ENCODE measurements around the gene DDX21. TPM values are rescaled to one million over a fixed set of nuclear protein-coding genes. Genes with fewer than 3 reads are reported as not detected.

Gene DDX21
- total RNA-seq, 4 donors from 2014 or later: 8.8 to 29.5 (median 17.0) TPM

DNA sequence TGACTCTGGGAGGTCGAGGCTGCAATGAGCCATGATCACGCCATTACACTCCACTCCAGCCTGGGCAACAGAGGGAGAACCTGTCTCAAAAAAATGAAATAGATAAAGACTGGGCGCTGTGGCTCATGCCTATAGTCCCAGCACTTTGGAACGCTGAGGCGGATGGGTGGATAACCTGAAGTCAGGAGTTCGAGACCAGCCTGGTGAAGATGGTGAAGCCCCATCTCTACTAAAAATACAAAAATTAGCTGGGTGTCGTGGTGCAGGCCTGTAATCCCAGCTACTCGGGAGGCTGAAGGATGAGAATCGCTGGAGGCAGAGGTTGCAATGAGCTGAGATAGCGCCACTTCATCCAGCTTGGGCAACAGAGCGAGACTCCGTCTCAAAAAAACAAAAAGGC is 1.1 kb upstream of the DDX21 start:
- H3K36me3 ChIP-seq: peaks cover 0 to 2% (median 0%) of the 10 kb centered on the region in 4 donors
- H3K4me3 ChIP-seq: peak overlapping the region in 2 of 4 donors; percentile 89 to 98
- H3K27ac ChIP-seq: peak overlapping the region in 2 of 4 donors; percentile 96 to 98
- 89 to 97% methylated on average over 9 to 12 of the region's 12 CpGs for WGBS, 2 donors (ENCODE audit: low coverage in 1 of 2)
- TF ChIP-seq EP300 (IDR thresholded peaks at IDR 0.05; ENCODE audit: low read depth) (no peak), POLR2A (IDR thresholded peaks at IDR 0.05) (no peak), POLR2AphosphoS5 (IDR thresholded peaks at IDR 0.05) (no peak)
- TF ChIP-seq, protein P1, sequence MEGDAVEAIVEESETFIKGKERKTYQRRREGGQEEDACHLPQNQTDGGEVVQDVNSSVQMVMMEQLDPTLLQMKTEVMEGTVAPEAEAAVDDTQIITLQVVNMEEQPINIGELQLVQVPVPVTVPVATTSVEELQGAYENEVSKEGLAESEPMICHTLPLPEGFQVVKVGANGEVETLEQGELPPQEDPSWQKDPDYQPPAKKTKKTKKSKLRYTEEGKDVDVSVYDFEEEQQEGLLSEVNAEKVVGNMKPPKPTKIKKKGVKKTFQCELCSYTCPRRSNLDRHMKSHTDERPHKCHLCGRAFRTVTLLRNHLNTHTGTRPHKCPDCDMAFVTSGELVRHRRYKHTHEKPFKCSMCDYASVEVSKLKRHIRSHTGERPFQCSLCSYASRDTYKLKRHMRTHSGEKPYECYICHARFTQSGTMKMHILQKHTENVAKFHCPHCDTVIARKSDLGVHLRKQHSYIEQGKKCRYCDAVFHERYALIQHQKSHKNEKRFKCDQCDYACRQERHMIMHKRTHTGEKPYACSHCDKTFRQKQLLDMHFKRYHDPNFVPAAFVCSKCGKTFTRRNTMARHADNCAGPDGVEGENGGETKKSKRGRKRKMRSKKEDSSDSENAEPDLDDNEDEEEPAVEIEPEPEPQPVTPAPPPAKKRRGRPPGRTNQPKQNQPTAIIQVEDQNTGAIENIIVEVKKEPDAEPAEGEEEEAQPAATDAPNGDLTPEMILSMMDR (IDR thresholded peaks at IDR 0.05): no peak
- no peaks in the 10 kb centered on the region for H3K27me3 ChIP-seq
- peaks cover 8 to 28% (median 18%) of the 10 kb centered on the region in 4 donors for H3K4me1 ChIP-seq
- in situ Hi-C loops (cut with MboI; ENCODE audit: low pct_ligation_motif_present in 1 of 4, low pct_unique_long_range_greater_than_20kb in 1 of 4, low sequenced_read_pairs in 3 of 4): no loop called here
- H3K9me3 ChIP-seq: no peaks in the 10 kb centered on the region
- no peak for DNase-seq
- intact Hi-C loops (cut with DNase I; ENCODE audit: low total_unique reads): no loop called here

DNA sequence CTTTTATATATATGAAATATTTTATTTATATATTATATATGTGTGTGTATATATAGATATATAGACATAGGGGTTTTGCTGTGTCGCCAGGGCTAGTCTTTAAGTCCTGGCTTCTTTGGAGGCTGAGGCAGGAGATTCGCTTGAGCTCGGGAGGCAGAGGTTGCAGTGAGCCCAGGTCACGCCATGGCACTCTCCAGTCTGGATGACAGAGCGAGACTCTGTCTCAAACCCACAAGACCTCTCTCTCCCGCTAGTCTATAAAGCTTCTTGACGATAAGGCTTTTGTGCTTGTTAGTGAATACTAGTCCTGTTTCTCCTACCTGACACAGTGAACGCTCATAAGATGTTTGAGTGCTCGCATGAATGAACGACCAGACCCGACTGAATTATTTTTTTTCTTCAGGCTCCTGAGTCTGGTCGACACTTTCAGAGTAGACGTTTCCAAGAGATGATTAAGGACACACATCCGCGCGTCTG is 577 bp upstream of the DDX21 start:
- DNase-seq: peak; percentile 12
- Histone ChIP-seq H3K36me3 (peaks cover 0 to 5% (median under 1%) of the 10 kb centered on the region in 4 donors), H3K27ac (peak overlapping the region; percentile 95 to 98 (median 96)), H3K4me3 (peak overlapping the region; percentile 39 to 98 (median 81)), H3K9me3 (no peaks in the 10 kb centered on the region), H3K27me3 (no peaks in the 10 kb centered on the region), H3K4me1 (peaks cover 8 to 28% (median 18%) of the 10 kb centered on the region in 4 donors)
- TF ChIP-seq, protein P1 (IDR thresholded peaks at IDR 0.05): no peak
- no peak for TF ChIP-seq POLR2A (IDR thresholded peaks at IDR 0.05)
- TF ChIP-seq EP300 (IDR thresholded peaks at IDR 0.05; ENCODE audit: low read depth): no peak
- no peak for TF ChIP-seq POLR2AphosphoS5 (IDR thresholded peaks at IDR 0.05)
- intact Hi-C loops (cut with DNase I; ENCODE audit: low total_unique reads) (no loop called here), in situ Hi-C loops (cut with MboI; ENCODE audit: low pct_ligation_motif_present in 1 of 4, low pct_unique_long_range_greater_than_20kb in 1 of 4, low sequenced_read_pairs in 3 of 4) (no loop called here)
- 0 to 3% methylated on average over 9 to 16 of the region's 16 CpGs for WGBS, 2 donors (ENCODE audit: low coverage in 1 of 2)

DNA sequence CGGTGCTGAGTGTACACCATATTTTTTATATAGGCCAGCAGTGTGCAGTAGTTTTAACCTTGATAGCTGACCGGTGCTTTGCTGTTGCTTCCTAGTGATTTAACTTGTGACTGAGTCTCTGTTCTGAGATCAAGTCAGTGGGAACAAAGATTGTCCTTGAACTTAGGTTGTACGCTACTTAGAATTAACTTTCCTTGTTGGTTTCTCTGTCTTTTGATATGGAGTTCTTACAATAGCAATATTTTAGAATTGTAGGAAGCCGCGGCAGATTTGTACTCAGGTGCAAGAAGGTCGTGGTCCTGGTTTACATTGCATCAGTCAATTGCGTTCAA is 1.3 kb downstream of the DDX21 start:
- TF ChIP-seq POLR2AphosphoS5 (IDR thresholded peaks at IDR 0.05): no peak
- TF ChIP-seq, protein P1 (IDR thresholded peaks at IDR 0.05): no peak
- no peak for TF ChIP-seq POLR2A (IDR thresholded peaks at IDR 0.05)
- no peak for TF ChIP-seq EP300 (IDR thresholded peaks at IDR 0.05; ENCODE audit: low read depth)
- Histone ChIP-seq H3K27ac (peak overlapping the region; percentile 95 to 98 (median 96)), H3K4me1 (peaks cover 8 to 28% (median 18%) of the 10 kb centered on the region in 4 donors), H3K27me3 (no peaks in the 10 kb centered on the region), H3K36me3 (peaks cover 0 to 13% (median 6%) of the 10 kb centered on the region in 4 donors), H3K4me3 (peak overlapping the region; percentile 73 to 98 (median 83)), H3K9me3 (no peaks in the 10 kb centered on the region)
- 42 to 44% methylated on average over 3 to 7 of the region's 7 CpGs for WGBS, 2 donors (ENCODE audit: low coverage in 1 of 2)
- in situ Hi-C loops (cut with MboI; ENCODE audit: low pct_ligation_motif_present in 1 of 4, low pct_unique_long_range_greater_than_20kb in 1 of 4, low sequenced_read_pairs in 3 of 4): no loop called here
- intact Hi-C loops (cut with DNase I; ENCODE audit: low total_unique reads): no loop called here
- DNase-seq: no peak

DNA sequence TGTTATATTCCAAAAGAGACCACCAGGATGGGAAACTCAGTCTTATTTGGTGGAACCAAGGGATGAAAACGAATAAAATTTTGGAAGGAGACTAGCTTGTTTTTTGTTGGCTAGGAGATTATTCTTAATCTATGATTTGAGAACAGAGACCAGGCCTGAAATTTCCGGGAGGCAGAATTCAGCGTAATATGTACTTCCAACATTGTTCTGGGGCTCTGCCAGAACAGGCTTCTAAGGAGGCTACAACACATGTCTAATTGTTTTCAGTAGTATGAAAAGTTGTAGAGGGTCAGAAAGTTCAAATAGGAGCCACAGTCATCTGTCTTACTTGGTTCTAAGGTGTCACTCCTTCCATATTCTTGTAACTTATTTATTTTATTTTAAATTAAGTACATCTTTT is 1.7 kb downstream of the DDX21 start:
- Histone ChIP-seq H3K4me1 (peaks cover 8 to 28% (median 18%) of the 10 kb centered on the region in 4 donors), H3K27ac (peak overlapping the region; percentile 95 to 98 (median 96)), H3K36me3 (peaks cover 0 to 17% (median 8%) of the 10 kb centered on the region in 4 donors), H3K27me3 (no peaks in the 10 kb centered on the region), H3K4me3 (peak overlapping the region in 3 of 4 donors; percentile 73 to 98 (median 89)), H3K9me3 (no peaks in the 10 kb centered on the region)
- 57 to 76% methylated on average over 2 to 3 of the region's 3 CpGs for WGBS, 2 donors (ENCODE audit: low coverage in 1 of 2)
- intact Hi-C loops (cut with DNase I; ENCODE audit: low total_unique reads) (no loop called here), in situ Hi-C loops (cut with MboI; ENCODE audit: low pct_ligation_motif_present in 1 of 4, low pct_unique_long_range_greater_than_20kb in 1 of 4, low sequenced_read_pairs in 3 of 4) (no loop called here)
- TF ChIP-seq, protein P1 (IDR thresholded peaks at IDR 0.05): no peak
- TF ChIP-seq POLR2A (IDR thresholded peaks at IDR 0.05) (no peak), POLR2AphosphoS5 (IDR thresholded peaks at IDR 0.05) (no peak)
- DNase-seq: no peak
